ENCODE data around the gene SLC30A2. TPM values are rescaled to one million over a fixed set of nuclear protein-coding genes. Genes with fewer than 3 reads are reported as not detected.

SLC30A2 gene
- total and polyA plus RNA-seq, 11 donors = 2.9 to 18.0 (median 4.9) TPM

DNA sequence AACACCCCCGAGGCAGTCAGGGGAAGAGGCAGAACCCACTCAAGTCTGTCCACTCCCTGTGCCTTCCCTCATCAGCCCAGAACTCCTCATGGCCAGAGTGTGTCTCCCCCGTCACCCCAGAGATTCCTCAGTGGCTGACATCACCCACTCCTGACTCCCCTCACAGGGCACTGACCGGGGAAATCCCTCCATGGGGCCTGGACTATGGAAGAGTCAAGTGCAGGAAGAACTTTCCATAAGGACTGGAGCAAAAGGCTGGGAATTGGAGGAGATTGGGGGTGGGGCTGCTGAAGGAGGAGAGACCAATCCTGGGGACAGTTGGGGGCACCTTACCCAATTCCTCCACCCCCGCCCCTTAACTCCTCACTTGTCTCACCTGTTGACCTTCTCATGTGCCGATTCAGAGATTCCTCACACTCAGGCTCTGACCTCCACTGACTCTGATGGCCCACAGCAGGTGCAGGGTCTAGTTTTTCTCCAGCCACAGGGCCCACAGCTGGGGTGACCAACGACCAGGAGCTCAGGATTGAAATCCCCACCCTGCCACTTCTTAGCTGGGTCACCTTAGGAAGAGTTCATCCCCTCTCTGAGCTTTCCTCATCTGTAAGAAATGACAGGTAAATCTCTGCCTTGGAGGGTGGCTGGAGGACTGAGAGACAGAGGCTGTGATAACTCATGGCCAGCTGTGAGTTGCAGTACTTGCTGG is 24.8 kb downstream of the SLC30A2 start:
- Histone ChIP-seq H3K27me3 (no peaks in the 10 kb centered on the region), H3K36me3 (no peaks in the 10 kb centered on the region), H3K4me1 (peaks cover 0 to 81% (median 32%) of the 10 kb centered on the region in 12 donors), H3K27ac (peak overlapping the region; percentile 55 to 98 (median 86)), H3K9me3 (no peaks in the 10 kb centered on the region), H3K4me3 (peak overlapping the region in 8 of 12 donors; percentile 11 to 59 (median 44))
- peak in 2 of 5 donors; percentile 26 to 40 for DNase-seq
- 26 to 43% (median 40%) methylated on average over 6 of the region's 6 CpGs for WGBS, 4 donors
- intact Hi-C loops (cut with DNase I) = loop anchor here in 1 of 10 donors (5.0 kb wide), 1 partner anchor 136 kb away; the partner anchor contains the start of gene FAM110D
- peak in 2 of 4 donors; percentile 2 to 10 for ATAC-seq
- TF ChIP-seq POLR2A (IDR thresholded peaks at IDR 0.05) = no peak
- TF ChIP-seq, protein P1, sequence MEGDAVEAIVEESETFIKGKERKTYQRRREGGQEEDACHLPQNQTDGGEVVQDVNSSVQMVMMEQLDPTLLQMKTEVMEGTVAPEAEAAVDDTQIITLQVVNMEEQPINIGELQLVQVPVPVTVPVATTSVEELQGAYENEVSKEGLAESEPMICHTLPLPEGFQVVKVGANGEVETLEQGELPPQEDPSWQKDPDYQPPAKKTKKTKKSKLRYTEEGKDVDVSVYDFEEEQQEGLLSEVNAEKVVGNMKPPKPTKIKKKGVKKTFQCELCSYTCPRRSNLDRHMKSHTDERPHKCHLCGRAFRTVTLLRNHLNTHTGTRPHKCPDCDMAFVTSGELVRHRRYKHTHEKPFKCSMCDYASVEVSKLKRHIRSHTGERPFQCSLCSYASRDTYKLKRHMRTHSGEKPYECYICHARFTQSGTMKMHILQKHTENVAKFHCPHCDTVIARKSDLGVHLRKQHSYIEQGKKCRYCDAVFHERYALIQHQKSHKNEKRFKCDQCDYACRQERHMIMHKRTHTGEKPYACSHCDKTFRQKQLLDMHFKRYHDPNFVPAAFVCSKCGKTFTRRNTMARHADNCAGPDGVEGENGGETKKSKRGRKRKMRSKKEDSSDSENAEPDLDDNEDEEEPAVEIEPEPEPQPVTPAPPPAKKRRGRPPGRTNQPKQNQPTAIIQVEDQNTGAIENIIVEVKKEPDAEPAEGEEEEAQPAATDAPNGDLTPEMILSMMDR (IDR thresholded peaks at IDR 0.05) = no peak

DNA sequence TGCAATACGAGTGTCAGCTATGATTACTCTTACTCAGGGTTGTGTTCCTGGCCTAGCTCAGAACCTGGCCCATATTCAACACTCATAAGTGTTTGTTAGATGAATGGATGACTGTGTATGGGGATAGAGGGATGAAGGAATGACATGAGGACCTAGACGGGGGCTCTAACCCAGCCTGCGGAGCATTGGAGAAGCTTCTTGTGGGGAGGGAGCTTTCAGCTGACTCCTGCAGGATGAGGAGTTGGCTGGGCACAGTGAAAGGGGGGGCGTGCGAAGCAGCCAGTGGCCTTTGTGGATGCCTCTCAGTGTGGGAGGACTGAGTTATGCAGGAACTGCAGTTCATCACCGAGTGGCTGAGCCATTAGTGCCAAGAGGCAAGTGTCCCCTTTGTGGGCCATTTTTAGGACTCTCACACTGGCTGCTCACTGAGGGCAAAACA is 25.6 kb downstream of the SLC30A2 start:
- H3K27ac ChIP-seq = peak overlapping the region; percentile 55 to 98 (median 86)
- H3K4me1 ChIP-seq = peaks cover 0 to 86% (median 32%) of the 10 kb centered on the region in 12 donors
- ATAC-seq (peak; percentile 34 to 62 (median 50)), DNase-seq (peak; percentile 51 to 71 (median 67))
- no peaks in the 10 kb centered on the region for H3K27me3 ChIP-seq
- no peaks in the 10 kb centered on the region for H3K9me3 ChIP-seq
- 29 to 51% (median 35%) methylated on average over 6 of the region's 6 CpGs for WGBS, 4 donors
- H3K4me3 ChIP-seq = peak overlapping the region in 6 of 12 donors; percentile 37 to 59 (median 50)
- no peaks in the 10 kb centered on the region for H3K36me3 ChIP-seq
- TF ChIP-seq POLR2A (IDR thresholded peaks at IDR 0.05) = no peak
- TF ChIP-seq, protein P1 (IDR thresholded peaks at IDR 0.05) = no peak
- intact Hi-C loops (cut with DNase I) = loop anchor here in 1 of 10 donors (5.0 kb wide), 1 partner anchor 137 kb away; the partner anchor contains the start of gene FAM110D

DNA sequence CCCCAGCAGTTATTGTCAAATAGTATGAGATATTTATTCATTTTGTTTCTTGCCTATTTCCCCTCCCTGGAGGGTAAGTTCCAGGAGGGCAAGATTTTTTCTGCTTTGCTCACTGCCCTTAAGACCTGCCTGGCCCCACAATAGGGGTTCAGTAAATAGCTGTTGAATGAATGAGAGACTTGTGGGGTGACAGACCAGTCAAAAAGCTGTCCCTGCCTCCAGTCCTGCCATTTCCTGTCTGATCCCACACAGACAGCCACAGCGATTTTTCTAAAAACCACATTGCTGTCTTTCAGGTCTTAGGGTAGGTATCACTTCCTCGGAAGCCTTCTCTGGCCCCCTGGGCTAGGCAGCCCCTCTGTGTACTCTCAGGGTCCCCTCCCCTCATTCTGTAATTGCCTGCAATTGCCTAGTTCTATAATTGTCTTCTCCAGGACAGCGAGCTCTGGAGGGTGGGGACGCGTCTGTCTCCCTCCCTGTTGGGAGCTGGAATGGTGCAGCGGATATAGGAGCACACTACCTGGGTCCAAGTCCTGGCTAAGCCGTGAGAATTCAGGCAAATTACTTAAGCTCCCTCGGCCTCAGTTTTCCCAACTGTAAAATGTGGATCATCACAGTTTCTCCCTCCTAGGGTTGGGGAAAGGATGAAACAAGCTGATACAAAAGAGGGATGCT is 26.1 kb downstream of the SLC30A2 start:
- Histone ChIP-seq H3K4me1 (peaks cover 0 to 81% (median 31%) of the 10 kb centered on the region in 12 donors), H3K36me3 (no peaks in the 10 kb centered on the region), H3K27me3 (no peaks in the 10 kb centered on the region), H3K9me3 (no peaks in the 10 kb centered on the region), H3K4me3 (peak overlapping the region in 6 of 12 donors; percentile 37 to 59 (median 50)), H3K27ac (peak overlapping the region in 9 of 12 donors; percentile 75 to 98 (median 90))
- DNase-seq (peak in 1 of 5 donors; percentile 10), ATAC-seq (no peak)
- intact Hi-C loops (cut with DNase I) = loop anchor here in 1 of 10 donors (5.0 kb wide), 1 partner anchor 138 kb away; the partner anchor contains the start of gene FAM110D
- TF ChIP-seq, protein P1 (IDR thresholded peaks at IDR 0.05) = no peak
- no peak for TF ChIP-seq POLR2A (IDR thresholded peaks at IDR 0.05)
- WGBS, 4 donors = 46 to 53% (median 48%) methylated on average over 8 of the region's 8 CpGs

DNA sequence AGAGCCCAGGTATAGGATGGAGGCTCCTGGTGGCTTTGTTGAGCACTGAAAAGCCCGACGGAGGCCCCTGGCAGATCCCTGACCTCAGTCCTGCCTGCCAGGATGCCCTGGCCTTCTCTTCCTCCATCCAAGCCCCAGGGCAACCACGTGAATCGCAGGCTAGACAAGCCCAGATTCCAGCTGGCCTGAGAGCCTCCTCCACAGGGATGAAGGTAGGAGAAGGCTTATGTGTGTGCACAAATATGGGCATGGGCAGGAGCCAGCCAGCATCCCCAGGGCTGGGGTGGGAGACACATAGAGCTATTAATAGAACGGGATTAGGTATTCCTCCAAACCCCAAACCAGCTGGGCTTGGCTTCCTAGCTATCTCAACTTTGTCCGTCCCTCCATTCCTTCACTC is 28.3 kb downstream of the SLC30A2 start:
- ATAC-seq (peak in 1 of 4 donors; percentile 6), DNase-seq (peak in 2 of 5 donors; percentile 40 to 45)
- Histone ChIP-seq H3K27me3 (no peaks in the 10 kb centered on the region), H3K36me3 (peaks cover 0 to 6% (median 0%) of the 10 kb centered on the region in 9 donors), H3K9me3 (no peaks in the 10 kb centered on the region), H3K4me1 (peaks cover 0 to 63% (median 29%) of the 10 kb centered on the region in 12 donors), H3K27ac (peak overlapping the region in 8 of 12 donors; percentile 54 to 98 (median 68)), H3K4me3 (no peak overlapping the region)
- 32 to 57% (median 49%) methylated on average over 6 of the region's 6 CpGs for WGBS, 4 donors
- TF ChIP-seq, protein P1 (IDR thresholded peaks at IDR 0.05) = no peak
- no peak for TF ChIP-seq POLR2A (IDR thresholded peaks at IDR 0.05)
- intact Hi-C loops (cut with DNase I) = no loop called here

Data from heart left ventricle (tissue), 16 donors.